GM12878 (cell line): ENCODE results near the gene POU2AF1. TPM values are rescaled to one million over a fixed set of nuclear protein-coding genes. Genes with fewer than 3 reads are reported as not detected.
A peak's percentile ranks its signal among the peaks of the same experiment; 100 is the strongest.

Experiments
- BCL11A ChIP-seq: IDR thresholded peaks from 2 replicates; pipeline ENCODE4 v1.6.1; 2011; ENCODE audit warnings: low read depth, low read length
- BHLHE40 ChIP-seq, 2 experiments: fragments of 450-650 bp in 1 of 2; IDR thresholded peaks; 2 replicates each; pipeline ENCODE4 v1.6.1; 2011 to 2017; ENCODE audit warnings: low read depth in 2 of 2, borderline replicate concordance in 1 of 2, improper control_type of control experiment in 1 of 2, low read length in 1 of 2, mild to moderate bottlenecking in 1 of 2
- HDAC2 ChIP-seq: fragments of 200-600 bp; sonication (generic); IDR thresholded peaks from 2 replicates; pipeline ENCODE4 v1.6.1; 2017
- KDM1A ChIP-seq: fragments of 200-600 bp; sonication (generic); IDR thresholded peaks from 2 replicates; pipeline ENCODE4 v1.6.1; 2016; ENCODE audit warnings: borderline replicate concordance
- MAX ChIP-seq: IDR thresholded peaks from 2 replicates; pipeline ENCODE4 v1.6.1; 2012; ENCODE audit warnings: low read depth, low read length, improper control_type of control experiment
- MEF2B ChIP-seq: fragments of 450-650 bp; IDR thresholded peaks from 2 replicates; pipeline ENCODE4 v1.6.1; 2018; ENCODE audit warnings: mild to moderate bottlenecking, moderate library complexity; ENCODE audit not compliant: partially characterized antibody, poor library complexity, severe bottlenecking
- NFYA ChIP-seq: IDR thresholded peaks from 2 replicates; pipeline ENCODE4 v1.6.1; 2011; ENCODE audit warnings: low read depth, mild to moderate bottlenecking, low read length, improper control_type of control experiment, borderline replicate concordance
- NRF1 ChIP-seq: conservative IDR thresholded peaks from 2 replicates; pipeline ENCODE4 v1.6.1; 2011; ENCODE audit warnings: mild to moderate bottlenecking, low read depth, low read length, improper control_type of control experiment
- PAX8 ChIP-seq: fragments of 450-650 bp; IDR thresholded peaks from 2 replicates; pipeline ENCODE4 v1.6.1; 2017; ENCODE audit warnings: mild to moderate bottlenecking, moderate library complexity
- PKNOX1 ChIP-seq: fragments of 450-650 bp; IDR thresholded peaks from 2 replicates; pipeline ENCODE4 v1.6.1; 2016; ENCODE audit warnings: mild to moderate bottlenecking
- POLR2AphosphoS5 ChIP-seq: IDR thresholded peaks from 2 replicates; pipeline ENCODE4 v1.6.1; 2011; ENCODE audit warnings: mild to moderate bottlenecking, low read length, inconsistent platforms
- RCOR1 ChIP-seq: conservative IDR thresholded peaks from 2 replicates; pipeline ENCODE4 v1.6.1; 2012; ENCODE audit warnings: low read depth, low read length, improper control_type of control experiment
- RUNX3 ChIP-seq: IDR thresholded peaks from 2 replicates; pipeline ENCODE4 v1.6.1; 2012; ENCODE audit warnings: low read length, inconsistent platforms
- SMAD5 ChIP-seq: IDR thresholded peaks from 2 replicates; pipeline ENCODE4 v1.6.1; 2016; ENCODE audit warnings: antibody characterized with exemption, low read depth
- SPI1 ChIP-seq: IDR thresholded peaks from 2 replicates; pipeline ENCODE4 v1.6.1; 2011; ENCODE audit warnings: low read depth, mild to moderate bottlenecking, low read length, moderate library complexity, borderline replicate concordance; ENCODE audit not compliant: insufficient read depth
- SRF ChIP-seq, 2 experiments: IDR thresholded peaks; 2 replicates each; pipeline ENCODE4 v1.6.1; 2011; ENCODE audit warnings: low read depth in 2 of 2, low read length in 2 of 2, mild to moderate bottlenecking in 1 of 2, moderate library complexity in 1 of 2
- TCF12 ChIP-seq: IDR thresholded peaks from 2 replicates; pipeline ENCODE4 v1.6.1; 2011; ENCODE audit warnings: low read depth, mild to moderate bottlenecking, low read length
- ZBTB11 ChIP-seq: fragments of 450-650 bp; formaldehyde crosslinking; IDR thresholded peaks from 2 replicates; pipeline ENCODE4 v1.5.0; 2022; ENCODE audit warnings: mild to moderate bottlenecking, missing genetic modification characterization
- ZBTB40 ChIP-seq: fragments of 450-650 bp; IDR thresholded peaks from 2 replicates; pipeline ENCODE4 v1.6.1; 2016; ENCODE audit warnings: mild to moderate bottlenecking, moderate library complexity, borderline replicate concordance
- ZNF274 ChIP-seq: IDR thresholded peaks from one replicate; pipeline ENCODE4 v1.8.0; 2011; ENCODE audit not compliant: insufficient read length, insufficient read depth
- polyA plus RNA-seq, 11 experiments: library from polyadenylated mRNA; depleted of rRNA in 4 of 11; unstranded in 6 of 11; stranded (reverse) in 5 of 11; fragments of >200 nt; fragmentation: Nextera tagmentation in 4 of 11; fragmentation: Illumina TruSeq in 1 of 11; extraction: Ambion mirVana in 4 of 11; extraction: Trizol in 1 of 11; gene quantifications; 1 replicate in 1 of 11; 2 replicates in 10 of 11; pipeline versions ENCODE4 v1.2.1 to v1.2.3, GENCODE V29; 2011 to 2016; ENCODE audit warnings: inconsistent platforms in 2 of 11, missing spikeins in 2 of 11, low read depth in 1 of 11
- total RNA-seq, 4 experiments: library from RNA; depleted of rRNA in 3 of 4; stranded (reverse); fragments of >200 nt in 3 of 4; fragmentation: Illumina TruSeq in 1 of 4; extraction: Trizol in 1 of 4; gene quantifications; 2 replicates each; pipeline versions ENCODE4 v1.2.1 to v1.2.3, GENCODE V29; 2013 to 2021

POU2AF1 gene
- total and polyA plus RNA-seq, 10 of the 15 experiments (the other 5 are each of a cell fraction or from before 2014, with no cell fraction given), result 13.1 to 169 (median 75.5) TPM

- TF ChIP-seq ZBTB40 (no peak), MAX (peak; percentile 14; the same call in 1 of the 2 replicates), NFYA (no peak), ZNF274 (no peak), PAX8 (no peak), SPI1 (peak; percentile 14; the same call in 1 of the 2 replicates), SRF (IDR thresholded peaks at IDR 0.05; ENCODE audit: low read depth in 2 of 2, low read length in 2 of 2) (no peak), POLR2AphosphoS5 (peak; percentile 82), BHLHE40 (IDR thresholded peaks at IDR 0.05; ENCODE audit: borderline replicate concordance in 1 of 2, low read depth in 2 of 2, low read length in 1 of 2) (0 out of 4 replicates have a peak, but pooled peaks of 1 of the 2 experiments have one; percentile 0), MEF2B (peak; percentile 19), BCL11A (peak; percentile 48), SMAD5 (no peak; the same call in 1 of the 2 replicates), RUNX3 (no peak), KDM1A (no peak), PKNOX1 (no peak), TCF12 (peak; percentile 81; the same call in 1 of the 2 replicates), NRF1 (no peak), RCOR1 (no peak), ZBTB11 (CRISPR knock-in tag) (no peak), HDAC2 (no peak)
Measured at GRCh38 chr11:111414267-111414931, 35.3 kb upstream of the POU2AF1 start (continued).
